HG02571 (cell line): ENCODE data around the gene HSF4.
"Not testable (repeated sequence)": the region's sequence is repeated elsewhere in the genome, so short reads cannot be mapped to it uniquely, and the experiment has no call there.

Source experiments
- ATAC-seq: cut with Tn5 transposase; IDR thresholded peaks from one replicate; pipeline ENCODE4 v1.9.1; 2021; ENCODE audit warnings: mild to moderate bottlenecking, moderate library complexity; ENCODE audit not compliant: unreplicated experiment

HSF4 gene

GRCh38 chr16:67164599-67165061, at the start of gene HSF4:
Gene HSF4, plus strand, starts transcription at chr16:67164745. Its CDS starts 67 bp downstream, at chr16:67164812.
- no peak for ATAC-seq

DNA sequence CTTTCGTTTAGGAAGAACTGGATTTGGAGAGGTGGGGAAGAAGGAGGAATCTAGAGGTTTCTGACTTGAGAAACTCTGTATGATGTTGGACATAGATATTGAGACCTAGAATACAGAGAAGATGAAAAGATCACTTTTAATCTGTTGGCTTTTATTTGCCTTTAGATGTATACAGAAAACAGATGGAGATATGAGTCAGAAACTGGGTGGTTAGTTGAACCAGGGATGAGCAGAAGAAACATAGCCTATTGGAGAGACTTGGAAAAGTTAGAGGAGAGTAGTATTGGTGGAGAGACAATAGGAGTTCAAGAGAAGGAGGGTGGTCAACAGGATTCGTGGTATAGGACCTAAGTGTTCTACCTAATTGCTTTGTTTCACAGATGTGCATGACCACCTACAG, 49.8 kb upstream of the HSF4 start:
- no peak for ATAC-seq

GRCh38 chr16:67115639-67116038, 48.9 kb upstream of the HSF4 start:
- no peak for ATAC-seq

GRCh38 chr16:67116388-67117311, 47.9 kb upstream of the HSF4 start:
- no peak for ATAC-seq

- ATAC-seq, result no peak
These were observed 46.8 kb upstream of the HSF4 start for GRCh38 chr16:67117716-67118115.

GRCh38 chr16:67120025-67120424, 44.5 kb upstream of the HSF4 start:
- no peak for ATAC-seq

GRCh38 chr16:67122799-67123198, 41.7 kb upstream of the HSF4 start:
- ATAC-seq, result not testable (repeated sequence)

- no peak for ATAC-seq
These were observed 36.1 kb upstream of the HSF4 start for GRCh38 chr16:67128417-67128816.

GRCh38 chr16:67128887-67129286, 35.7 kb upstream of the HSF4 start:
- no peak for ATAC-seq

GRCh38 chr16:67129422-67129821, 35.1 kb upstream of the HSF4 start:
- ATAC-seq, result no peak

GRCh38 chr16:67137605-67138004, 26.9 kb upstream of the HSF4 start:
- ATAC-seq, result no peak

DNA sequence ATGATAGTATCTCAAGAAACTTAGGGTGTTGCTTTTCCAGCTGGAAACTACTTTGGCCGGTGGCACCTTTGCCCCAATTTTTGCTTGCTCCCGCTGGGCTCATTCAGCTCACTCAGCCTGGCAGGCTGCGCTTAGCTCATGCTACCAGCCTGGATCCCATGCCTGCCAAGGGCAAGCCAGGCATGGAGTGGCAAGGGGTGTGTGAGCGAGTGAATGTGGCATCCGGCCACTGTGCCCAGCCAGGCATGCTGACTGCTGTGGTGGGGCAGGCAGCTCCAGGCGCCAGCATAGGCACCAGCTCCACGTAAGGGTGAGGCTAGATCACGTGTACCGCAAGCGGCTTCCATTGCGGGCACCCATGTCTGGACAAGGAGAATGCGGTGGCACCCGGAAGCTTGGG, 23.2 kb upstream of the HSF4 start:
- ATAC-seq, result no peak

GRCh38 chr16:67142342-67142741, 22.2 kb upstream of the HSF4 start:
- ATAC-seq, result no peak

- no peak for ATAC-seq
These were observed 19.6 kb upstream of the HSF4 start for GRCh38 chr16:67144943-67145342.

GRCh38 chr16:67145746-67146145, 18.8 kb upstream of the HSF4 start:
- no peak for ATAC-seq

DNA sequence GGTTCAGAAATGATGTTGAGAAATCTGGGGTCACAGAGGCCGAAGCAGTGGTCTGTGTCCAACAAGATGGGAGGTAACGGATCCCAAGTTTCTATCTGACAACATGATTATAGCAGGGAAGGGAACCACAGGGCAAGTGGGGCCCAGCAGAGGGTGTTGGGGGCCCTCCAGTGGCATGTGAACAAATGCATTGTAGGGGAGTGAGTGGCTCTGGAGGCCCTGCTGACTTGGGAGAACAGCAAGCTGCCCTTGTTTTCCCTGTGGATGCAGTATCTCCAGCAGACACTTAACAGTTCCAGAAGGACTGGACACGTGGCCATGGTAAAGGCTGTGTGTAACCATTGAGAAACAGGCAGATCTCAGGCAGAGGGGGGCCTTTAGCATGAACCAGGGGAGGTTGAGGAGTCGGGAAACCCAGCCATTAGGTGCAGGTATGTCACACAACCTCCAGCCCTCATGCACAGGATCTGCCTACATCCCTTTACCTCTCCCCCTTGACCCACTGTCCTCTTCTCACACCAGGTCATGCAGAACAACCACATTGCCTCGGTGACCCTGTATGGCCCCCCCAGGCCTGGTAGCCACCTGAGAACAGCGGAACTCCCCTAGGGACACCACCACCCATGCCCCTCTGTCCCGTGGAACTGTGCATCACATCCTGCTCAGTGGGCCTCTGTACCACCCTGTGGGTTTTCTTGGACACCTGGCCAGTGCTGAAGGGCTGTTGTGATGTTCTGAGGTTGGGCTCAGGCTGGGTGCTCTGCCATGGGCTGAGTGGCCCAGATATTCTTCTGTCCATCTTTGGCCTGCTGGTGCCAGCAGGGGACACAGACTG, 17.8 kb upstream of the HSF4 start:
- no peak for ATAC-seq

DNA sequence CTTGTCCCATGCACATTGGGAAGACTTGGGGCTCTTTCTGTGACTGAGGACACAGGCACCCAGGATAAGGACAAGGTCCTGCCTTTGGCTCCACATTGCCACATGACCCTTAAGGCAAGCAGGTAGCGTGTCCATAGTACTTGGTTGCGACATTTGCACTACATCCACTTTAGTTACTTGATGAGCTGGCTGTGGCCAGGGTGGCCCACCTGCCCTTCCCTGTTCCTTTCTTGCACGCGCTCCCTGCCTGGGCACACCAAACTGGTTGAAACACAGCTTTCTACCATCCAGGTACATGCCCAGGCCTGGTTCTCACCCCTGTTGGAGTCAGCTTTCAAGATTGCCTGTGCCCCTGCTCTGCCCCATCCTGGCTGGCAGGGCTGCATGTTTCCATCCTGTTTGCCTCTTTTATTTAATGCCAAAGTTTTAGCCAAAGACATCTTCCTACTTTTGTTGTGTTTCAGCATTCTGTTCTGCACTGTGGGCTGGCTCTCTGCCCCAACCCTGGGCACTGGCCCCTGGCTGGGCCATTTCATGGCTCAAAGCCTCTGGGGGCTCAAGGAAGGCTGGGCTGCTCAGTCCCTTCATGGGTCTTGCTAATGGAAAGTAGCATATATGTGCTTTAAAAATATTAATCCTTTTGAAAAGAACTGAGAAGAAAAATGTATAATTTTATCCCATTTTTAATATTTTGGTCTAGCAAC, 17.0 kb upstream of the HSF4 start:
- ATAC-seq, result no peak

GRCh38 chr16:67148221-67148620, 16.3 kb upstream of the HSF4 start:
- ATAC-seq, result no peak

- ATAC-seq, result no peak
These were observed 15.8 kb upstream of the HSF4 start for GRCh38 chr16:67148656-67149275.

DNA sequence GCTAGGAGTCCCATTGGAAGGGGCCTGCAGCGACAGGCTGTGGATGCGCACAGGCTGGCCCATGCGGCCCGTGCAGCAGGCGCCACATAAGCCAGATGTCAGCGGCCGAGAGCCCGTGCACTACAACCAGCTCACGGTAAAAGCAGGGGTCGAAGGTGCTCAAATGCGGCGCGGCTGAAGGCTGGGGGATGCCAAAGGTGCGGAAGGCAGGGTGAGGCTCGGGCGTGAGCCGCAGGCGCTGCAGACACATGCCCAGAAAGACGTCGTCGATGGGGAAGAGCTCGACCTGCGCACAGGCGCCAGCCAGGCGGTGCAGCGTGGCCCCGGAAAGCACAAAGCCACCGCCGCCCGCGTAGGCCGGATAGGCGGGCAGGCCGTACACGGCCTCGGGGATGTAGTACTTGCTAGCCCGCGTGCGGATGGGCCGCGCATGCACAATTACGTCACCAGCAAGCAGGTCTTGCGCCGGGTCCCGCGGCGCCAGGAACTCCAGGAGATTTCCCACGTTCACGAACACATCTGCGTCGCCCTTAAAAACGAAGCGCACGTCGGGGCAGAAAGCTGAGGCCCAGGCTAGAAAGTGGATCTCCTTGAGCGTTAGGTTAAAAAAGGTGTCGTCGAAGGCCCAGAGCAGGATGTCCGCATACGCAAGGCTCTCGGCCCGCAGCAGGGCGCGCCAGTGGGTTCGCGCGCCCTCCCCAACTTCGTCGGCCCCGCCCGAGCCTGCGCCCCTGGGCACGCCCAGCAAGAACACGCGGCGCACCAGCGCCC, 15.1 kb upstream of the HSF4 start:
- no peak for ATAC-seq
